ENCODE measurements around the gene PHF11. TPM values are rescaled to one million over a fixed set of nuclear protein-coding genes. Genes with fewer than 3 reads are reported as not detected.

PHF11 gene
- total and polyA plus RNA-seq, 2 of the 8 experiments (the other 6 are each of a cell fraction or from before 2014, with no cell fraction given), result 6.1 to 8.1 TPM

- TF ChIP-seq PHF8 (conservative IDR thresholded peaks at IDR 0.05; ENCODE audit: low read depth, low read length) (no peak), SAP30 (IDR thresholded peaks at IDR 0.05; ENCODE audit: insufficient read depth, insufficient replicate concordance, low read length) (no peak), NRF1 (IDR thresholded peaks at IDR 0.05; ENCODE audit: low read depth, low read length) (no peak), NANOG (IDR thresholded peaks at IDR 0.05; ENCODE audit: insufficient read depth, low read depth, low read length, poor library complexity, severe bottlenecking) (no peak), SP4 (IDR thresholded peaks at IDR 0.05; ENCODE audit: low read length) (no peak), CHD7 (IDR thresholded peaks at IDR 0.05; ENCODE audit: insufficient replicate concordance, low read length) (no peak)
These were observed 42.3 kb upstream of the PHF11 start (continued) for GRCh38 chr13:49453465-49453864.
